ENCODE data around the gene CCDC182.

The CCDC182 gene

GRCh38 chr17:57726838-57727237, 18.3 kb downstream of the CCDC182 start:
- no peak for DNase-seq

GRCh38 chr17:57726213-57726790, 18.8 kb downstream of the CCDC182 start:
- no peak for DNase-seq

GRCh38 chr17:57724729-57725125, 20.4 kb downstream of the CCDC182 start:
- no peak for DNase-seq

GRCh38 chr17:57724026-57724728, 20.9 kb downstream of the CCDC182 start:
- DNase-seq, result peak; percentile 19

GRCh38 chr17:57723427-57724025, 21.6 kb downstream of the CCDC182 start:
- no peak for DNase-seq

GRCh38 chr17:57722704-57723043, 22.4 kb downstream of the CCDC182 start:
- no peak for DNase-seq

GRCh38 chr17:57721967-57722703, 23.0 kb downstream of the CCDC182 start:
- DNase-seq, result no peak

- no peak for DNase-seq
Observed at GRCh38 chr17:57720386-57721035, 24.6 kb downstream of the CCDC182 start.

GRCh38 chr17:57718878-57719277, 26.2 kb downstream of the CCDC182 start:
- no peak for DNase-seq

GRCh38 chr17:57715981-57716380, 29.1 kb downstream of the CCDC182 start:
- DNase-seq, result no peak

- no peak for DNase-seq
Observed at GRCh38 chr17:57714665-57715180, 30.4 kb downstream of the CCDC182 start.

- no peak for DNase-seq
Observed at GRCh38 chr17:57713140-57713539, 32.0 kb downstream of the CCDC182 start.

GRCh38 chr17:57708410-57708809, 36.7 kb downstream of the CCDC182 start:
- no peak for DNase-seq

- DNase-seq, result no peak
Observed at GRCh38 chr17:57707892-57708291, 37.2 kb downstream of the CCDC182 start.

GRCh38 chr17:57706761-57707160, 38.3 kb downstream of the CCDC182 start:
- no peak for DNase-seq

- no peak for DNase-seq
Observed at GRCh38 chr17:57705921-57706695, 39.0 kb downstream of the CCDC182 start.

GRCh38 chr17:57704448-57704847, 40.7 kb downstream of the CCDC182 start:
- no peak for DNase-seq

GRCh38 chr17:57703273-57703672, 41.8 kb downstream of the CCDC182 start:
- DNase-seq, result no peak

GRCh38 chr17:57701124-57701523, 44.0 kb downstream of the CCDC182 start:
- no peak for DNase-seq

GRCh38 chr17:57699751-57700219, 45.3 kb downstream of the CCDC182 start:
- DNase-seq, result no peak

- no peak for DNase-seq
Observed at GRCh38 chr17:57697891-57698711, 47.0 kb downstream of the CCDC182 start.

All from fibroblast of skin of scalp (primary cell).